ENCODE measurements around the gene HTATSF1.

DNA sequence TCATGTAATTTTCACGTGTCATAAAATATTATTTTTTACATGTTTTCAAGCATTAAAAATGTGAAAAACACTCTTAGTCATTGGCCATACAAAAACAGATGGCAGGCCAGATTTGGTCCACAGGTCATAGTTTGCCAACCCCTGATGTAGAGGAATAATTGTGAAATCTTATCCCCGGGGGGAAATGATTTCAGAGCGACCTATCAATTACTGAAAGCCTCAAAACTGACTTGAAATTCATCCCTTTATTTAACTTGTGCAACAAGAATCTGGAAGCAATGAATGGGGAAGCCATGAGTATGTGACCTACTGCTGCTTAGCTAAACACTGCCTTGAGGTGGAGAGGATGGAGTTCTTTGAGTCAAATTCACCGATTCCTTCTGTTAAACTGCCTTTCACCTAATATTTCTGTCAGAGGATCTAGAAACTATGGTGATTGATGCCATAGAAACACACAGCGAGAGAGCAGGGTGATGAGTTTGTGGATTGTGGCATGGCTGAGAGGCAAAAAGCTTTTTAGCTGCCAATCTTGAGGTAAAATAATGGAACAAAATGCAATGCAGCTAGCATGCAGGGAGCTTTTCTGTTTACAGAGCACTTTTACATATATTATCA lies 40.0 kb upstream of the HTATSF1 start:
- no peak for TF ChIP-seq GABPB1 (CRISPR knock-in tag; IDR thresholded peaks at IDR 0.05)
- no peak for TF ChIP-seq FOXO4 (CRISPR knock-in tag; IDR thresholded peaks at IDR 0.05)
- no peak for TF ChIP-seq POLR2A (conservative IDR thresholded peaks at IDR 0.05)
- TF ChIP-seq RBM22 (IDR thresholded peaks at IDR 0.05; ENCODE audit: low read depth, low read length, poor library complexity, severe bottlenecking), result no peak
- no peak for TF ChIP-seq ERF (CRISPR knock-in tag; IDR thresholded peaks at IDR 0.05)
- no peak for TF ChIP-seq ZNF143 (CRISPR knock-in tag; IDR thresholded peaks at IDR 0.05)
- TF ChIP-seq EP400 (IDR thresholded peaks at IDR 0.05), result no peak
- TF ChIP-seq ARHGAP35 (IDR thresholded peaks at IDR 0.05; ENCODE audit: partially characterized antibody), result no peak
- no peak for TF ChIP-seq EZH2 (IDR thresholded peaks at IDR 0.05; ENCODE audit: borderline replicate concordance, low read depth, low read length)

Measured in K562 (cell line).